ENCODE results near the gene QDPR. TPM values are rescaled to one million over a fixed set of nuclear protein-coding genes. Genes with fewer than 3 reads are reported as not detected.

QDPR gene
- total RNA-seq, 1 experiment from 2014 or later = 39.5 TPM

DNA sequence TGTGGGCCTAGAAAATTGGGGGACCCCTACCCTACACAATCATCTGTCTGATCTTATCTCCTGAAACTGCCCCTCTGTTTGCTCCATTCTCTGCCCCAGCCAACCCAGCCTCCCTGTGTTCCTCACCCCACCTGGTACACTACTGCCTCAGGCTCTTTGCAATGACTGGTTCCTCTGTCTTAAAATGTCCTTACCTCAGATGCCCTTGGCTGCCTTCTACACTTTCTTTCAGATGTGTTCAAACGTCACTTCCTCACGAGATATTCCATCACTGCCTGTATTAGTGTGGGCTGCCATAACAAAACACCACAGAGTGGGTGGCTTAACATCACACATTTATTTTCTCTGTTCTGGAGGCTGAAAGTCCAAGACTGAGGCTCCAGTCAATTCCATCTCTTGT lies 29.2 kb downstream of the QDPR start:
- Histone ChIP-seq H4K20me1 (ENCODE audit: insufficient read depth) (no peaks in the 10 kb centered on the region), H3K9me2 (ENCODE audit: insufficient read depth) (no peaks in the 10 kb centered on the region), H2AFZ (ENCODE audit: low read depth, low read length, poor library complexity, severe bottlenecking) (no peak overlapping the region), H3K36me3 (ENCODE audit: control insufficient read depth in 1 of 2, insufficient read depth in 2 of 2, low read length in 2 of 2) (peaks cover 3 to 13% of the 10 kb centered on the region in 2 experiments; a peak in 3 of 4 replicates), H3K9me3 (ENCODE audit: control insufficient read depth in 1 of 2, insufficient read depth in 1 of 2, low read depth in 1 of 2, low read length in 2 of 2) (no peaks in the 10 kb centered on the region), H3K27me3 (ENCODE audit: insufficient read depth, low read length) (no peaks in the 10 kb centered on the region), H3K79me2 (ENCODE audit: insufficient read depth, low read length) (no peaks in the 10 kb centered on the region), H3K4me3 (replicated peaks in 1 of 2; ENCODE audit: low read depth in 1 of 2, low read length in 2 of 2) (no peak overlapping the region), H3K27ac (ENCODE audit: low read depth, low read length) (no peak overlapping the region), H3K9ac (ENCODE audit: low read length) (no peak overlapping the region), H3K4me1 (ENCODE audit: control insufficient read depth in 1 of 2, insufficient read depth in 2 of 2, low read length in 2 of 2) (no peaks in the 10 kb centered on the region), H3K4me2 (ENCODE audit: low read length) (no peak overlapping the region)
- BruUV-seq (replicated peaks) = no TSS peak
- ATAC-seq (no peak), DNase-seq (ENCODE audit: low read depth, low spot score) (no peak)
- CTCF ChIA-PET = no interaction called here
- TF ChIP-seq FOSL1 (IDR thresholded peaks at IDR 0.05; ENCODE audit: low read depth) (no peak), CBX3 (IDR thresholded peaks at IDR 0.05; ENCODE audit: low read depth) (no peak), YY1 (IDR thresholded peaks at IDR 0.05; ENCODE audit: extremely low read depth, insufficient replicate concordance, low read depth, low read length) (no peak), ZFX (IDR thresholded peaks at IDR 0.05) (no peak), EZH2 (IDR thresholded peaks at IDR 0.05) (no peak)
- TF ChIP-seq, protein P1, sequence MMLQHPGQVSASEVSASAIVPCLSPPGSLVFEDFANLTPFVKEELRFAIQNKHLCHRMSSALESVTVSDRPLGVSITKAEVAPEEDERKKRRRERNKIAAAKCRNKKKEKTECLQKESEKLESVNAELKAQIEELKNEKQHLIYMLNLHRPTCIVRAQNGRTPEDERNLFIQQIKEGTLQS (IDR thresholded peaks at IDR 0.05) = no peak
- TF ChIP-seq, protein P2, sequence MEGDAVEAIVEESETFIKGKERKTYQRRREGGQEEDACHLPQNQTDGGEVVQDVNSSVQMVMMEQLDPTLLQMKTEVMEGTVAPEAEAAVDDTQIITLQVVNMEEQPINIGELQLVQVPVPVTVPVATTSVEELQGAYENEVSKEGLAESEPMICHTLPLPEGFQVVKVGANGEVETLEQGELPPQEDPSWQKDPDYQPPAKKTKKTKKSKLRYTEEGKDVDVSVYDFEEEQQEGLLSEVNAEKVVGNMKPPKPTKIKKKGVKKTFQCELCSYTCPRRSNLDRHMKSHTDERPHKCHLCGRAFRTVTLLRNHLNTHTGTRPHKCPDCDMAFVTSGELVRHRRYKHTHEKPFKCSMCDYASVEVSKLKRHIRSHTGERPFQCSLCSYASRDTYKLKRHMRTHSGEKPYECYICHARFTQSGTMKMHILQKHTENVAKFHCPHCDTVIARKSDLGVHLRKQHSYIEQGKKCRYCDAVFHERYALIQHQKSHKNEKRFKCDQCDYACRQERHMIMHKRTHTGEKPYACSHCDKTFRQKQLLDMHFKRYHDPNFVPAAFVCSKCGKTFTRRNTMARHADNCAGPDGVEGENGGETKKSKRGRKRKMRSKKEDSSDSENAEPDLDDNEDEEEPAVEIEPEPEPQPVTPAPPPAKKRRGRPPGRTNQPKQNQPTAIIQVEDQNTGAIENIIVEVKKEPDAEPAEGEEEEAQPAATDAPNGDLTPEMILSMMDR (IDR thresholded peaks at IDR 0.05 in 2 of 3, conservative IDR thresholded peaks at IDR 0.05 in 1 of 3; ENCODE audit: borderline replicate concordance in 1 of 3, insufficient read depth in 1 of 3, low read depth in 2 of 3, low read length in 2 of 3) = no peak
- intact Hi-C loops (cut with micrococcal nuclease) = no loop called here
- POLR2A ChIA-PET = no interaction called here
- RAD21 ChIA-PET (ENCODE audit: low non-redundant PET in 1 of 2, low total read pairs in 2 of 2, uncharacterized antibody in 2 of 2, unreplicated experiment in 2 of 2) = no interaction called here

DNA sequence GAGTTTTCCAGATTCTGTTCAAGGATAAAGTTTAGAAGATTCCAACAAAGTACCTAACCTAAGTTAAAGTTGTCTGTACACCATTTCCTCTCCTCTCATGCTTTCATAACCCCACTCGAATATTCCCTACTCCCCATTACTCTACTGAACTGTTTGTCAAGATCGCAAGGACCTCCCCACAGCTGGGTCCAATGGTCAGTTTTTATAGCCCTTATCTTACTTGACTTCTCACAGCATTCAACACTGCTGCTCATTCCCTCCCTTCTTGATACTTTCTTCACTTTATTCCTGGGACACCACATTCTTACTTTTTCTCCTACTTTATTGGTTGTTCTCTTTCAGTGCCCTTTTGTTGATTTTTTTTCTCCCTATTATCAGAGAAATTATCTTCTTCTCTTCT lies 30.9 kb downstream of the QDPR start:
- no peaks in the 10 kb centered on the region for H3K9me2 ChIP-seq (ENCODE audit: insufficient read depth)
- ATAC-seq (no peak), DNase-seq (ENCODE audit: low read depth, low spot score) (no peak)
- H3K27ac ChIP-seq (ENCODE audit: low read depth, low read length) = no peak overlapping the region
- intact Hi-C loops (cut with micrococcal nuclease) = no loop called here
- H3K79me2 ChIP-seq (ENCODE audit: insufficient read depth, low read length) = no peaks in the 10 kb centered on the region
- no peaks in the 10 kb centered on the region for H3K27me3 ChIP-seq (ENCODE audit: insufficient read depth, low read length)
- no peaks in the 10 kb centered on the region for H3K4me1 ChIP-seq (ENCODE audit: control insufficient read depth in 1 of 2, insufficient read depth in 2 of 2, low read length in 2 of 2)
- ChIA-PET CTCF (no interaction called here), RAD21 (ENCODE audit: low non-redundant PET in 1 of 2, low total read pairs in 2 of 2, uncharacterized antibody in 2 of 2, unreplicated experiment in 2 of 2) (no interaction called here), POLR2A (no interaction called here)
- H3K9me3 ChIP-seq (ENCODE audit: control insufficient read depth in 1 of 2, insufficient read depth in 1 of 2, low read depth in 1 of 2, low read length in 2 of 2) = no peaks in the 10 kb centered on the region
- no TSS peak for BruUV-seq (replicated peaks)
- H3K36me3 ChIP-seq (ENCODE audit: control insufficient read depth in 1 of 2, insufficient read depth in 2 of 2, low read length in 2 of 2) = 0 out of 4 replicates have a peak, but pooled peaks cover 0 to 3% of the 10 kb centered on the region in 2 experiments
- no peak overlapping the region for H3K4me2 ChIP-seq (ENCODE audit: low read length)
- H3K4me3 ChIP-seq (replicated peaks in 1 of 2; ENCODE audit: low read depth in 1 of 2, low read length in 2 of 2) = no peak overlapping the region
- H4K20me1 ChIP-seq (ENCODE audit: insufficient read depth) = no peaks in the 10 kb centered on the region
- H3K9ac ChIP-seq (ENCODE audit: low read length) = no peak overlapping the region
- H2AFZ ChIP-seq (ENCODE audit: low read depth, low read length, poor library complexity, severe bottlenecking) = no peak overlapping the region
- TF ChIP-seq ZFX (IDR thresholded peaks at IDR 0.05) = no peak
- TF ChIP-seq, protein P3, sequence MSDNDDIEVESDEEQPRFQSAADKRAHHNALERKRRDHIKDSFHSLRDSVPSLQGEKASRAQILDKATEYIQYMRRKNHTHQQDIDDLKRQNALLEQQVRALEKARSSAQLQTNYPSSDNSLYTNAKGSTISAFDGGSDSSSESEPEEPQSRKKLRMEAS (IDR thresholded peaks at IDR 0.05) = no peak
- no peak for TF ChIP-seq SP1 (IDR thresholded peaks at IDR 0.05; ENCODE audit: low read depth)
- TF ChIP-seq, protein P2 (IDR thresholded peaks at IDR 0.05 in 2 of 3, conservative IDR thresholded peaks at IDR 0.05 in 1 of 3; ENCODE audit: borderline replicate concordance in 1 of 3, insufficient read depth in 1 of 3, low read depth in 2 of 3, low read length in 2 of 3) = no peak
- TF ChIP-seq, protein P4, sequence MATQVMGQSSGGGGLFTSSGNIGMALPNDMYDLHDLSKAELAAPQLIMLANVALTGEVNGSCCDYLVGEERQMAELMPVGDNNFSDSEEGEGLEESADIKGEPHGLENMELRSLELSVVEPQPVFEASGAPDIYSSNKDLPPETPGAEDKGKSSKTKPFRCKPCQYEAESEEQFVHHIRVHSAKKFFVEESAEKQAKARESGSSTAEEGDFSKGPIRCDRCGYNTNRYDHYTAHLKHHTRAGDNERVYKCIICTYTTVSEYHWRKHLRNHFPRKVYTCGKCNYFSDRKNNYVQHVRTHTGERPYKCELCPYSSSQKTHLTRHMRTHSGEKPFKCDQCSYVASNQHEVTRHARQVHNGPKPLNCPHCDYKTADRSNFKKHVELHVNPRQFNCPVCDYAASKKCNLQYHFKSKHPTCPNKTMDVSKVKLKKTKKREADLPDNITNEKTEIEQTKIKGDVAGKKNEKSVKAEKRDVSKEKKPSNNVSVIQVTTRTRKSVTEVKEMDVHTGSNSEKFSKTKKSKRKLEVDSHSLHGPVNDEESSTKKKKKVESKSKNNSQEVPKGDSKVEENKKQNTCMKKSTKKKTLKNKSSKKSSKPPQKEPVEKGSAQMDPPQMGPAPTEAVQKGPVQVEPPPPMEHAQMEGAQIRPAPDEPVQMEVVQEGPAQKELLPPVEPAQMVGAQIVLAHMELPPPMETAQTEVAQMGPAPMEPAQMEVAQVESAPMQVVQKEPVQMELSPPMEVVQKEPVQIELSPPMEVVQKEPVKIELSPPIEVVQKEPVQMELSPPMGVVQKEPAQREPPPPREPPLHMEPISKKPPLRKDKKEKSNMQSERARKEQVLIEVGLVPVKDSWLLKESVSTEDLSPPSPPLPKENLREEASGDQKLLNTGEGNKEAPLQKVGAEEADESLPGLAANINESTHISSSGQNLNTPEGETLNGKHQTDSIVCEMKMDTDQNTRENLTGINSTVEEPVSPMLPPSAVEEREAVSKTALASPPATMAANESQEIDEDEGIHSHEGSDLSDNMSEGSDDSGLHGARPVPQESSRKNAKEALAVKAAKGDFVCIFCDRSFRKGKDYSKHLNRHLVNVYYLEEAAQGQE (IDR thresholded peaks at IDR 0.05; ENCODE audit: low read depth) = no peak
- TF ChIP-seq CEBPB (IDR thresholded peaks at IDR 0.05; ENCODE audit: low read depth) = no peak
- TF ChIP-seq JUND (IDR thresholded peaks at IDR 0.05) = no peak
- TF ChIP-seq FOSL1 (IDR thresholded peaks at IDR 0.05; ENCODE audit: low read depth) = no peak
- TF ChIP-seq RAD21 (IDR thresholded peaks at IDR 0.05; ENCODE audit: low read depth) = no peak
